HCT116 (cell line): ENCODE measurements around the gene AGMAT.

Source experiments
- POLR2A ChIP-seq: IDR thresholded peaks from 2 replicates; pipeline ENCODE4 v1.7.0; 2011; ENCODE audit warnings: borderline replicate concordance; ENCODE audit not compliant: insufficient read depth, insufficient read length; ENCODE audit errors: extremely low read depth
- POLR2AphosphoS5 ChIP-seq: IDR thresholded peaks from 2 replicates; pipeline ENCODE4 v1.6.1; 2011; ENCODE audit warnings: mild to moderate bottlenecking, low read depth, low read length, moderate library complexity
- SP1 ChIP-seq: IDR thresholded peaks from 2 replicates; pipeline ENCODE4 v1.6.1; 2012; ENCODE audit warnings: low read depth
- TF ChIP-seq, protein P1 (sequence below), 3 experiments: fragments of 200-600 bp in 1 of 3; sonication (generic) in 1 of 3; IDR thresholded peaks in 2 of 3; conservative IDR thresholded peaks in 1 of 3; 2 replicates each; pipeline ENCODE4 v1.5.1; 2012 to 2017; ENCODE audit warnings: low read depth in 2 of 3, low read length in 2 of 3, antibody characterized with exemption in 1 of 3, borderline replicate concordance in 1 of 3, control low read depth in 1 of 3, mild to moderate bottlenecking in 1 of 3, mixed read lengths in 1 of 3, mixed run types in 1 of 3, moderate library complexity in 1 of 3; ENCODE audit not compliant: insufficient read depth in 1 of 3

- TF ChIP-seq POLR2A (no peak), POLR2AphosphoS5 (no peak), SP1 (no peak)
- TF ChIP-seq, protein P1, sequence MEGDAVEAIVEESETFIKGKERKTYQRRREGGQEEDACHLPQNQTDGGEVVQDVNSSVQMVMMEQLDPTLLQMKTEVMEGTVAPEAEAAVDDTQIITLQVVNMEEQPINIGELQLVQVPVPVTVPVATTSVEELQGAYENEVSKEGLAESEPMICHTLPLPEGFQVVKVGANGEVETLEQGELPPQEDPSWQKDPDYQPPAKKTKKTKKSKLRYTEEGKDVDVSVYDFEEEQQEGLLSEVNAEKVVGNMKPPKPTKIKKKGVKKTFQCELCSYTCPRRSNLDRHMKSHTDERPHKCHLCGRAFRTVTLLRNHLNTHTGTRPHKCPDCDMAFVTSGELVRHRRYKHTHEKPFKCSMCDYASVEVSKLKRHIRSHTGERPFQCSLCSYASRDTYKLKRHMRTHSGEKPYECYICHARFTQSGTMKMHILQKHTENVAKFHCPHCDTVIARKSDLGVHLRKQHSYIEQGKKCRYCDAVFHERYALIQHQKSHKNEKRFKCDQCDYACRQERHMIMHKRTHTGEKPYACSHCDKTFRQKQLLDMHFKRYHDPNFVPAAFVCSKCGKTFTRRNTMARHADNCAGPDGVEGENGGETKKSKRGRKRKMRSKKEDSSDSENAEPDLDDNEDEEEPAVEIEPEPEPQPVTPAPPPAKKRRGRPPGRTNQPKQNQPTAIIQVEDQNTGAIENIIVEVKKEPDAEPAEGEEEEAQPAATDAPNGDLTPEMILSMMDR (IDR thresholded peaks at IDR 0.05 in 2 of 3, conservative IDR thresholded peaks at IDR 0.05 in 1 of 3; ENCODE audit: borderline replicate concordance in 1 of 3, insufficient read depth in 1 of 3, low read depth in 2 of 3, low read length in 2 of 3): no peak
Measured at GRCh38 chr1:15618077-15618654, 33.3 kb upstream of the AGMAT start.
